HL-60 (cell line): ENCODE measurements around the gene AHR.
A peak's percentile ranks its signal among the peaks of the same experiment; 100 is the strongest.

Experiments
- DNase-seq, 2 experiments: peaks; one replicate each; pipeline ENCODE4 v3.0.0-alpha.2; 2010 to 2020; ENCODE audit warnings: low read depth in 1 of 2, low spot score in 1 of 2
- H3K27ac ChIP-seq: fragments of 250-450 bp; sonication (Bioruptor Pico); replicated peaks from 2 replicates; pipeline ENCODE4 v1.5.1; 2020; ENCODE audit warnings: mild to moderate bottlenecking, moderate library complexity
- H3K27me3 ChIP-seq: fragments of 250-450 bp; sonication (Bioruptor Pico); 2 replicates; pipeline ENCODE4 v1.5.1; 2021; ENCODE audit warnings: mild to moderate bottlenecking, moderate library complexity; ENCODE audit not compliant: insufficient read depth, poor library complexity, severe bottlenecking
- H3K4me3 ChIP-seq: replicated peaks from 2 replicates; pipeline ENCODE4 v1.5.1; 2011; ENCODE audit warnings: mild to moderate bottlenecking, control low read depth, low read length; ENCODE audit not compliant: insufficient read depth
- CTCF ChIP-seq: IDR thresholded peaks from one replicate; pipeline ENCODE4 v1.5.1; 2011; ENCODE audit warnings: low read length, control low read depth, inconsistent platforms; ENCODE audit not compliant: insufficient read depth
- GABPA ChIP-seq: IDR thresholded peaks from 2 replicates; pipeline ENCODE4 v1.6.1; 2012; ENCODE audit warnings: low read depth
- POLR2AphosphoS5 ChIP-seq: IDR thresholded peaks from 2 replicates; pipeline ENCODE4 v1.6.1; 2012; ENCODE audit warnings: low read depth
- SPI1 ChIP-seq: IDR thresholded peaks from 2 replicates; pipeline ENCODE4 v1.6.1; 2012; ENCODE audit warnings: low read depth, mild to moderate bottlenecking, borderline replicate concordance
- TF ChIP-seq, protein P1 (sequence below): IDR thresholded peaks from 2 replicates; pipeline ENCODE4 v1.6.1; 2012; ENCODE audit warnings: low read depth; ENCODE audit not compliant: insufficient replicate concordance

The AHR gene

GRCh38 chr7:17299483-17299991, 1.1 kb downstream of the AHR start:
- no peaks in the 10 kb centered on the region for H3K27me3 ChIP-seq
- H3K4me3 ChIP-seq, result peak overlapping the region; percentile 97
- H3K27ac ChIP-seq, result peak overlapping the region; percentile 81; the same call in 1 of the 2 replicates
- no peak for TF ChIP-seq SPI1
- TF ChIP-seq, protein P1, sequence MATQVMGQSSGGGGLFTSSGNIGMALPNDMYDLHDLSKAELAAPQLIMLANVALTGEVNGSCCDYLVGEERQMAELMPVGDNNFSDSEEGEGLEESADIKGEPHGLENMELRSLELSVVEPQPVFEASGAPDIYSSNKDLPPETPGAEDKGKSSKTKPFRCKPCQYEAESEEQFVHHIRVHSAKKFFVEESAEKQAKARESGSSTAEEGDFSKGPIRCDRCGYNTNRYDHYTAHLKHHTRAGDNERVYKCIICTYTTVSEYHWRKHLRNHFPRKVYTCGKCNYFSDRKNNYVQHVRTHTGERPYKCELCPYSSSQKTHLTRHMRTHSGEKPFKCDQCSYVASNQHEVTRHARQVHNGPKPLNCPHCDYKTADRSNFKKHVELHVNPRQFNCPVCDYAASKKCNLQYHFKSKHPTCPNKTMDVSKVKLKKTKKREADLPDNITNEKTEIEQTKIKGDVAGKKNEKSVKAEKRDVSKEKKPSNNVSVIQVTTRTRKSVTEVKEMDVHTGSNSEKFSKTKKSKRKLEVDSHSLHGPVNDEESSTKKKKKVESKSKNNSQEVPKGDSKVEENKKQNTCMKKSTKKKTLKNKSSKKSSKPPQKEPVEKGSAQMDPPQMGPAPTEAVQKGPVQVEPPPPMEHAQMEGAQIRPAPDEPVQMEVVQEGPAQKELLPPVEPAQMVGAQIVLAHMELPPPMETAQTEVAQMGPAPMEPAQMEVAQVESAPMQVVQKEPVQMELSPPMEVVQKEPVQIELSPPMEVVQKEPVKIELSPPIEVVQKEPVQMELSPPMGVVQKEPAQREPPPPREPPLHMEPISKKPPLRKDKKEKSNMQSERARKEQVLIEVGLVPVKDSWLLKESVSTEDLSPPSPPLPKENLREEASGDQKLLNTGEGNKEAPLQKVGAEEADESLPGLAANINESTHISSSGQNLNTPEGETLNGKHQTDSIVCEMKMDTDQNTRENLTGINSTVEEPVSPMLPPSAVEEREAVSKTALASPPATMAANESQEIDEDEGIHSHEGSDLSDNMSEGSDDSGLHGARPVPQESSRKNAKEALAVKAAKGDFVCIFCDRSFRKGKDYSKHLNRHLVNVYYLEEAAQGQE, result no peak
- TF ChIP-seq GABPA, result no peak
- peak; percentile 15 to 16 for DNase-seq

- H3K27ac ChIP-seq, result no peak overlapping the region; the same call in 1 of the 2 replicates
- DNase-seq, result no peak
- peak overlapping the region; percentile 97 for H3K4me3 ChIP-seq
- no peak for TF ChIP-seq POLR2AphosphoS5
- TF ChIP-seq GABPA, result 0 out of 2 replicates have a peak, but pooled peaks have one; percentile 39
- H3K27me3 ChIP-seq, result no peaks in the 10 kb centered on the region
Observed at GRCh38 chr7:17300012-17300411, 1.6 kb downstream of the AHR start.

- Histone ChIP-seq H3K27me3 (no peaks in the 10 kb centered on the region), H3K4me3 (peak overlapping the region; percentile 97), H3K27ac (no peak overlapping the region)
- DNase-seq, result no peak
- no peak for TF ChIP-seq CTCF
- no peak for TF ChIP-seq GABPA
- TF ChIP-seq SPI1, result no peak
- TF ChIP-seq POLR2AphosphoS5, result no peak
- TF ChIP-seq, protein P1, result no peak
Observed at GRCh38 chr7:17300437-17300836, 2.0 kb downstream of the AHR start.

GRCh38 chr7:17301471-17302456, 3.3 kb downstream of the AHR start:
- Histone ChIP-seq H3K27me3 (no peaks in the 10 kb centered on the region), H3K4me3 (no peak overlapping the region), H3K27ac (no peak overlapping the region)
- TF ChIP-seq SPI1, result no peak
- no peak for TF ChIP-seq GABPA
- peak; percentile 11 for TF ChIP-seq CTCF
- no peak for TF ChIP-seq POLR2AphosphoS5
- peak in 1 of 2 experiments; percentile 27 for DNase-seq
